Testis (tissue), 3 donors: ENCODE measurements around the gene NAALADL1. TPM values are rescaled to one million over a fixed set of nuclear protein-coding genes. Genes with fewer than 3 reads are reported as not detected.

ENCODE experiments used
- DNase-seq: peaks from one replicate; pipeline ENCODE4 v3.0.0-alpha.2; 2019
- H3K27ac ChIP-seq, 2 donors: fragments of 200-600 bp; sonication (generic); one replicate each; pipeline ENCODE4 v1.5.1; 2019
- H3K27me3 ChIP-seq: fragments of 200-600 bp; sonication (generic); one replicate; pipeline ENCODE4 v1.5.1; 2019
- H3K36me3 ChIP-seq: fragments of 200-600 bp; sonication (generic); one replicate; pipeline ENCODE4 v1.5.1; 2017; ENCODE audit warnings: low read depth; ENCODE audit errors: missing control alignments
- H3K4me1 ChIP-seq: fragments of 200-600 bp; sonication (generic); one replicate; pipeline ENCODE4 v1.5.1; 2019
- H3K4me3 ChIP-seq, 2 donors: fragments of 200-600 bp; sonication (generic); one replicate each; pipeline ENCODE4 v1.5.1; 2017 to 2019
- H3K9me3 ChIP-seq: fragments of 200-600 bp; sonication (generic); one replicate; pipeline ENCODE4 v1.5.1; 2017
- CTCF ChIP-seq, 3 experiments: fragments of 450-650 bp in 2 of 3; fragments of 200-600 bp in 1 of 3; sonication (generic) in 1 of 3; IDR thresholded peaks; one replicate each; pipeline ENCODE4 v1.5.1; 2016 to 2019; ENCODE audit warnings: antibody characterized with exemption in 3 of 3, mild to moderate bottlenecking in 2 of 3, moderate library complexity in 1 of 3
- POLR2A ChIP-seq: fragments of 450-650 bp; IDR thresholded peaks from one replicate; pipeline ENCODE4 v1.6.1; 2017; ENCODE audit warnings: antibody characterized with exemption, mild to moderate bottlenecking, moderate library complexity
- WGBS, 2 donors: methylation state at CpG; one replicate each; pipeline ENCODE4 v1.1.5; 2018; 5-methylcytosine and 5-hydroxymethylcytosine counted together
- intact Hi-C: fragments of 100-400 bp; cut with DNase I; formaldehyde crosslinking; loops from one replicate; pipeline ENCODE4 v1.15.1; 2023; ENCODE audit warnings: low total_unique reads
- polyA plus RNA-seq: library from polyadenylated mRNA; stranded (reverse); fragments of 350-450 nt; fragmentation: Illumina TruSeq; extraction: RNeasy Lipid Tissue Mini Kit (QIAGEN cat#74804); gene quantifications from one replicate; pipeline ENCODE4 v1.2.3, GENCODE V29; 2014; ENCODE audit warnings: low read depth, low replicate concordance; ENCODE audit not compliant: insufficient read depth
- total RNA-seq, 2 donors: library from RNA; depleted of rRNA; stranded (reverse); fragments of >200 nt; gene quantifications; one replicate each; pipeline ENCODE4 v1.2.3, GENCODE V29; 2016

The NAALADL1 gene
- total and polyA plus RNA-seq, 3 donors from 2014 or later, result 16.0 to 18.1 (median 16.5) TPM

DNA sequence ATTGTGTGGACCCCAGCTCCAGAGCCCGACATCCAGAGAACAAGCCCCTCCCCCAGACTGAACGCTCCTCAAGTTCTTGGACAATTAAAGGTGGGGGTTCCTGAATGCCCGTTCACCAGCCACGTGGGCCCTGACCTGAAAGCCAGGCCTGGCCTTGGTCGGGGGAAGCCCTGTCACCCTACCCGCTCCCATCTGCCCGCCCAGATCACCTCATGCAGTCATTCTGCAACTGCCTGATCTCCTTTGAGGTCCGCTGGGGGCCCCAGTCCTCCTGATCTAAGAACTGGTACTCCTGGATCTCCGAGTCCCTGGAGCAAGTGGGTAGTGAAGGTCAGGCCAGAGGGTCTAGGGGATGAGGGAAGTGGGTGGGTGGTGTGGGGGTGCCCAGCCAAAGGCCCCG is 9.1 kb upstream of the NAALADL1 start:
- Histone ChIP-seq H3K27ac (no peak overlapping the region), H3K27me3 (no peaks in the 10 kb centered on the region), H3K4me3 (no peak overlapping the region), H3K9me3 (no peaks in the 10 kb centered on the region), H3K4me1 (no peaks in the 10 kb centered on the region), H3K36me3 (no peaks in the 10 kb centered on the region)
- intact Hi-C loops, result no loop called here
- WGBS, 2 donors, result 69 to 81% methylated on average over 3 to 10 of the region's 10 CpGs
- TF ChIP-seq POLR2A (no peak), CTCF (IDR thresholded peaks at IDR 0.05) (no peak)
- no peak for DNase-seq

- Histone ChIP-seq H3K27ac (no peak overlapping the region), H3K4me1 (no peaks in the 10 kb centered on the region), H3K36me3 (no peaks in the 10 kb centered on the region), H3K9me3 (no peaks in the 10 kb centered on the region), H3K27me3 (no peaks in the 10 kb centered on the region), H3K4me3 (no peak overlapping the region)
- TF ChIP-seq CTCF (IDR thresholded peaks at IDR 0.05) (no peak), POLR2A (no peak)
- no peak for DNase-seq
- intact Hi-C loops, result no loop called here
- WGBS, 2 donors, result 67 to 92% methylated on average over 1 to 4 of the region's 4 CpGs
These were observed 8.5 kb upstream of the NAALADL1 start for GRCh38 chr11:65066805-65067291.

- TF ChIP-seq POLR2A (no peak), CTCF (IDR thresholded peaks at IDR 0.05) (no peak)
- H3K27me3 ChIP-seq, result no peaks in the 10 kb centered on the region
- no peaks in the 10 kb centered on the region for H3K4me1 ChIP-seq
- no peak overlapping the region for H3K27ac ChIP-seq
- intact Hi-C loops, result no loop called here
- H3K36me3 ChIP-seq, result no peaks in the 10 kb centered on the region
- H3K9me3 ChIP-seq, result no peaks in the 10 kb centered on the region
- H3K4me3 ChIP-seq, result no peak overlapping the region
- 79% methylated on average over 11 of the region's 11 CpGs; no CpG with 5 or more reads in 1 of the 2 donors for WGBS, 2 donors
- DNase-seq, result no peak
These were observed 8.0 kb upstream of the NAALADL1 start for GRCh38 chr11:65066315-65066714.

GRCh38 chr11:65065851-65066250 is 7.5 kb upstream of the NAALADL1 start:
- no peak overlapping the region for H3K4me3 ChIP-seq
- 70 to 78% methylated on average over 7 of the region's 7 CpGs for WGBS, 2 donors
- TF ChIP-seq POLR2A (no peak), CTCF (IDR thresholded peaks at IDR 0.05) (no peak)
- H3K27ac ChIP-seq, result no peak overlapping the region
- H3K27me3 ChIP-seq, result no peaks in the 10 kb centered on the region
- no peak for DNase-seq
- intact Hi-C loops, result no loop called here
- H3K36me3 ChIP-seq, result no peaks in the 10 kb centered on the region
- H3K4me1 ChIP-seq, result no peaks in the 10 kb centered on the region
- H3K9me3 ChIP-seq, result no peaks in the 10 kb centered on the region

DNA sequence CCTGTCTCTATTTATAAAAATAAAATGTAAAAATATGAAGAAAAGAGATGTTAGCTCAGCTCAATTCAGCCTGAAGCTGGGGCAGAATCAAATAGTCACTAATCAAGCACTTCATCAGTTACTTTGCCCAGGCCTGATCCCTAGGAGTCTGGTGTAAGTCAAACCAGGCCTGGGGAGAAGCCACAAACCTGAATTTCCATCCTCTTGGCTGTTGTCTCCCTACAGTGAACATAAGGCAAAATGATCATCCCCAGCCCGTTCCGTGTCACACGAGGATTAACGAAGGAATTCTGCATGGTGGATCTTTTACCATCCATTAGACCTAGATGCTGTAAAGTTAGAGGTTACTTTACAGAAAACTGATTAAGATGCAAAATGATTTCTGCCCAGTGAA is 6.5 kb upstream of the NAALADL1 start:
- no peak for TF ChIP-seq POLR2A
- TF ChIP-seq CTCF (IDR thresholded peaks at IDR 0.05), result no peak
- H3K36me3 ChIP-seq, result no peaks in the 10 kb centered on the region
- no peaks in the 10 kb centered on the region for H3K9me3 ChIP-seq
- no peak for DNase-seq
- 89 to 91% methylated on average over 4 of the region's 4 CpGs for WGBS, 2 donors
- H3K27ac ChIP-seq, result no peak overlapping the region
- H3K27me3 ChIP-seq, result no peaks in the 10 kb centered on the region
- no peak overlapping the region for H3K4me3 ChIP-seq
- intact Hi-C loops, result no loop called here
- H3K4me1 ChIP-seq, result no peaks in the 10 kb centered on the region
